H1 (cell line): Measurements from ENCODE around the gene ZNF629. TPM values are rescaled to one million over a fixed set of nuclear protein-coding genes. Genes with fewer than 3 reads are reported as not detected.

Experiments
- CTCF ChIA-PET: fragments of 300-600 bp; sonication (Branson Sonifier 250); formaldehyde crosslinking; loops from one replicate; lab custom pipeline; 2021; ENCODE audit not compliant: partially characterized antibody; lab: Charles Lee
- POLR2A ChIA-PET: fragments of 300-600 bp; sonication (Branson Sonifier 250); formaldehyde crosslinking; loops from one replicate; lab custom pipeline; 2021; ENCODE audit warnings: inconsistent platforms; ENCODE audit not compliant: partially characterized antibody; lab: Charles Lee
- DNase-seq, 2 experiments: peaks; one replicate each; pipeline versions ENCODE4 v3.0.0 to v3.0.0-alpha.2; 2010 to 2022; ENCODE audit warnings: low spot score in 2 of 2, low read depth in 1 of 2, mixed read lengths in 1 of 2
- FAIRE-seq: peaks from 2 replicates; lab custom pipeline; 2011; peaks lifted over from hg19 to GRCh38; lab: Jason Lieb, UNC
- H2AFZ ChIP-seq: 2 replicates; pipeline ENCODE4 v1.8.1; 2012; ENCODE audit warnings: low read length, inconsistent platforms
- H2AK5ac ChIP-seq: 2 replicates; pipeline ENCODE4 v1.6.1; 2013; ENCODE audit warnings: low read depth, low read length
- H2BK120ac ChIP-seq: replicated peaks from 2 replicates; pipeline ENCODE3; 2013; ENCODE audit warnings: low read depth, low read length, inconsistent platforms
- H2BK12ac ChIP-seq: 2 replicates; pipeline ENCODE4 v1.6.1; 2013; ENCODE audit warnings: low read depth, low read length
- H2BK15ac ChIP-seq: 2 replicates; pipeline ENCODE4 v1.6.1; 2013; ENCODE audit warnings: low read length
- H2BK20ac ChIP-seq: 2 replicates; pipeline ENCODE4 v1.6.1; 2013; ENCODE audit warnings: low read length
- H2BK5ac ChIP-seq: 2 replicates; pipeline ENCODE4 v1.6.1; 2013; ENCODE audit warnings: low read depth, low read length
- H3K14ac ChIP-seq: 2 replicates; pipeline ENCODE4 v1.6.1; 2013; ENCODE audit warnings: inconsistent platforms; ENCODE audit not compliant: insufficient read length
- H3K18ac ChIP-seq: 2 replicates; pipeline ENCODE4 v1.6.1; 2013; ENCODE audit warnings: low read length; ENCODE audit errors: extremely low read depth
- H3K23ac ChIP-seq: 2 replicates; pipeline ENCODE4 v1.6.1; 2013; ENCODE audit warnings: inconsistent platforms; ENCODE audit not compliant: insufficient read length
- H3K23me2 ChIP-seq: 2 replicates; pipeline ENCODE4 v1.6.1; 2013; ENCODE audit warnings: low read depth, low read length
- H3K27ac ChIP-seq: 2 replicates; pipeline ENCODE4 v1.6.1; 2011; ENCODE audit warnings: low read depth, low read length, inconsistent platforms
- H3K27me3 ChIP-seq, 4 experiments: replicated peaks in 1 of 4; 1 replicate in 1 of 4; 2 replicates in 3 of 4; pipeline versions ENCODE4 v1.6.1 to v1.8.1; 2011 to 2013; ENCODE audit warnings: low read length in 3 of 4, mild to moderate bottlenecking in 3 of 4, inconsistent platforms in 2 of 4, mixed read lengths in 2 of 4, moderate library complexity in 1 of 4; ENCODE audit not compliant: control insufficient read depth in 3 of 4, insufficient read depth in 3 of 4; ENCODE audit errors: extremely low read depth in 1 of 4
- H3K36me3 ChIP-seq, 4 experiments: 2 replicates each; pipeline versions ENCODE4 v1.6.1 to v1.8.1; 2011 to 2013; ENCODE audit warnings: mild to moderate bottlenecking in 4 of 4, low read length in 3 of 4, moderate library complexity in 2 of 4, control low read depth in 1 of 4, inconsistent platforms in 1 of 4; ENCODE audit not compliant: insufficient read depth in 4 of 4, control insufficient read depth in 2 of 4
- H3K4ac ChIP-seq: replicated peaks from 2 replicates; pipeline ENCODE3; 2013; ENCODE audit warnings: low read length, low read depth, mixed read lengths, inconsistent platforms; ENCODE audit not compliant: insufficient read length
- H3K4me1 ChIP-seq, 4 experiments: replicated peaks in 1 of 4; 1 replicate in 1 of 4; 2 replicates in 3 of 4; pipeline versions ENCODE4 v1.6.1 to v1.8.1; 2011 to 2013; ENCODE audit warnings: low read length in 3 of 4, inconsistent platforms in 2 of 4, mixed read lengths in 1 of 4; ENCODE audit not compliant: insufficient read depth in 4 of 4, control insufficient read depth in 3 of 4
- H3K4me2 ChIP-seq, 2 experiments: 2 replicates each; pipeline versions ENCODE4 v1.6.1 to v1.8.1; 2011 to 2013; ENCODE audit warnings: low read depth in 2 of 2, low read length in 2 of 2, control low read depth in 1 of 2, inconsistent platforms in 1 of 2, mild to moderate bottlenecking in 1 of 2; ENCODE audit not compliant: insufficient read depth in 1 of 2
- H3K4me3 ChIP-seq, 4 experiments: fragments of 200-600, 300-600 bp in 1 of 4; sonication (generic), shearing (Covaris generic), sonication (Bioruptor Twin) in 1 of 4; 2 replicates each; pipeline versions ENCODE4 v1.5.1 to v1.8.1; 2011 to 2016; ENCODE audit warnings: low read length in 4 of 4, low read depth in 3 of 4, control low read depth in 2 of 4, inconsistent platforms in 2 of 4, mild to moderate bottlenecking in 2 of 4, mixed read lengths in 1 of 4, moderate library complexity in 1 of 4; ENCODE audit not compliant: insufficient read depth in 2 of 4; ENCODE audit errors: extremely low read depth in 1 of 4
- H3K56ac ChIP-seq: replicated peaks from 2 replicates; pipeline ENCODE3; 2013; ENCODE audit warnings: low read depth, mild to moderate bottlenecking, mixed read lengths, low read length, inconsistent platforms; ENCODE audit not compliant: insufficient read length
- H3K79me1 ChIP-seq: 2 replicates; pipeline ENCODE4 v1.6.1; 2013; ENCODE audit warnings: low read depth, low read length, control low read depth
- H3K79me2 ChIP-seq, 2 experiments: 2 replicates each; pipeline versions ENCODE4 v1.6.1 to v1.8.1; 2012 to 2013; ENCODE audit warnings: low read length in 2 of 2, mild to moderate bottlenecking in 2 of 2, inconsistent platforms in 1 of 2; ENCODE audit not compliant: insufficient read depth in 2 of 2, control insufficient read depth in 1 of 2
- H3K9ac ChIP-seq, 4 experiments: replicated peaks in 1 of 4; 1 replicate in 1 of 4; 2 replicates in 3 of 4; pipeline versions ENCODE4 v1.6.1 to v1.8.1; 2011 to 2013; ENCODE audit warnings: low read depth in 3 of 4, low read length in 3 of 4, control low read depth in 2 of 4, mild to moderate bottlenecking in 2 of 4, moderate library complexity in 2 of 4, inconsistent platforms in 1 of 4; ENCODE audit errors: extremely low read depth in 1 of 4
- H3K9me3 ChIP-seq, 2 experiments: 2 replicates each; pipeline versions ENCODE4 v1.6.1 to v1.8.1; 2012 to 2013; ENCODE audit warnings: mild to moderate bottlenecking in 2 of 2, moderate library complexity in 2 of 2, control low read depth in 1 of 2, inconsistent platforms in 1 of 2, low read depth in 1 of 2, low read length in 1 of 2, mixed read lengths in 1 of 2; ENCODE audit not compliant: insufficient read depth in 2 of 2
- H4K20me1 ChIP-seq, 2 experiments: replicated peaks in 1 of 2; 2 replicates each; pipeline versions ENCODE3 to v1.8.1; 2011 to 2013; ENCODE audit warnings: inconsistent platforms in 2 of 2, low read length in 2 of 2, mild to moderate bottlenecking in 1 of 2; ENCODE audit not compliant: insufficient read depth in 2 of 2, control insufficient read depth in 1 of 2
- H4K5ac ChIP-seq: 2 replicates; pipeline ENCODE4 v1.6.1; 2013; ENCODE audit warnings: low read length, low read depth, mixed read lengths, inconsistent platforms; ENCODE audit not compliant: insufficient read length
- H4K8ac ChIP-seq: 2 replicates; pipeline ENCODE4 v1.8.0; 2013; ENCODE audit warnings: mild to moderate bottlenecking, moderate library complexity, low read length, inconsistent platforms; ENCODE audit not compliant: insufficient read depth; ENCODE audit errors: extremely low read depth
- H4K91ac ChIP-seq: replicated peaks from 2 replicates; pipeline ENCODE3; 2013; ENCODE audit warnings: low read length, mixed read lengths, inconsistent platforms; ENCODE audit not compliant: insufficient read length
- KDM4A ChIP-seq: IDR thresholded peaks from one replicate; pipeline ENCODE4 v1.7.1; 2012; ENCODE audit warnings: low read depth, mild to moderate bottlenecking, moderate library complexity, low read length, inconsistent platforms; ENCODE audit not compliant: severe bottlenecking
- RNF2 ChIP-seq: fragments of 200-900, 300-1000 bp; sonication (generic); IDR thresholded peaks from 2 replicates; pipeline ENCODE4 v1.7.1; 2016; ENCODE audit warnings: borderline replicate concordance, low read depth, mild to moderate bottlenecking, antibody characterized with exemption, low read length; ENCODE audit not compliant: poor library complexity, severe bottlenecking; ENCODE audit errors: missing control alignments
- SRF ChIP-seq: IDR thresholded peaks from 2 replicates; pipeline ENCODE4 v1.6.1; 2011; ENCODE audit warnings: mild to moderate bottlenecking, low read depth, low read length, moderate library complexity
- TBP ChIP-seq: IDR thresholded peaks from 2 replicates; pipeline ENCODE4 v1.6.1; 2011; ENCODE audit warnings: low read depth, low read length, improper control_type of control experiment
- WGBS, 2 experiments: shearing (Covaris generic) in 1 of 2; methylation state at CpG; one replicate each; pipeline versions ENCODE4 v1.1.6 to v1.1.7; 2013 to 2015; ENCODE audit warnings: low lambda C conversion rate in 2 of 2, mixed read lengths in 2 of 2, inconsistent platforms in 1 of 2, low coverage in 1 of 2, missing lambda C conversion rate in 1 of 2; ENCODE audit not compliant: insufficient replicate concordance in 2 of 2, insufficient coverage in 1 of 2, insufficient read length in 1 of 2; ENCODE audit errors: extremely low coverage in 1 of 2, missing lambda C conversion rate in 1 of 2; 5-methylcytosine and 5-hydroxymethylcytosine counted together
- polyA plus RNA-seq, 7 experiments: library from polyadenylated mRNA; depleted of rRNA in 3 of 7; stranded (reverse) in 5 of 7; unstranded in 2 of 7; fragments of >200 nt in 5 of 7; fragments of 200-250 nt in 2 of 7; gene quantifications; 1 replicate in 5 of 7; 2 replicates in 1 of 7; 4 replicates in 1 of 7; pipeline versions ENCODE4 v1.2.1 to v1.2.3, GENCODE V29; 2011 to 2013; ENCODE audit warnings: missing spikeins in 2 of 7, mixed read lengths in 2 of 7
- total RNA-seq: library from RNA; stranded (reverse); fragmentation: NEBNext Ultra II Directional; extraction: Animal tissue kit (Norgen Biotek cat#: 25700); gene quantifications from 2 replicates; pipeline ENCODE4 v1.2.1, GENCODE V29; 2021
- TF ChIP-seq, protein P1 (sequence below): IDR thresholded peaks from 2 replicates; pipeline ENCODE4 v1.6.1; 2012; ENCODE audit warnings: inconsistent platforms

ZNF629 gene
- total and polyA plus RNA-seq, 2 of the 8 experiments (the other 6 are each of a cell fraction or from before 2014, with no cell fraction given), result 11.0 to 19.5 TPM

- 95% methylated on average over 11 of the region's 11 CpGs; no CpG with 5 or more reads in 1 of the 2 experiments for WGBS, 2 experiments
- ChIA-PET CTCF (interaction anchor here (1.8 kb wide), 1 partner anchor 14 kb away, joined by 7 read pairs; no protein-coding TSS in a partner anchor), POLR2A (interaction anchor here (1.0 to 9.0 kb wide), 4 partner anchors 11 to 41 kb away, joined by 3 to 92 read pairs (median 38); partner anchors contain the start of gene PHKG2)
- peaks cover 0 to 11% (median 2%) of the 10 kb centered on the region in 4 experiments; a peak in 4 of 7 replicates for H3K4me1 ChIP-seq
- H3K4ac ChIP-seq, result no peak overlapping the region
- no peak for TF ChIP-seq KDM4A
- TF ChIP-seq RNF2, result no peak
- TF ChIP-seq SRF, result no peak
- no peak for TF ChIP-seq TBP
- TF ChIP-seq, protein P1, sequence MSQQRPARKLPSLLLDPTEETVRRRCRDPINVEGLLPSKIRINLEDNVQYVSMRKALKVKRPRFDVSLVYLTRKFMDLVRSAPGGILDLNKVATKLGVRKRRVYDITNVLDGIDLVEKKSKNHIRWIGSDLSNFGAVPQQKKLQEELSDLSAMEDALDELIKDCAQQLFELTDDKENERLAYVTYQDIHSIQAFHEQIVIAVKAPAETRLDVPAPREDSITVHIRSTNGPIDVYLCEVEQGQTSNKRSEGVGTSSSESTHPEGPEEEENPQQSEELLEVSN, result no peak
- H2BK12ac ChIP-seq, result no peak overlapping the region
- H3K18ac ChIP-seq, result no peak overlapping the region
- peaks cover 3% of the 10 kb centered on the region; the same call in 1 of the 2 replicates for H3K79me1 ChIP-seq
- H3K36me3 ChIP-seq, result peaks cover 36 to 61% (median 51%) of the 10 kb centered on the region in 4 experiments
- H4K5ac ChIP-seq, result no peak overlapping the region
- DNase-seq (no peak), FAIRE-seq (no peak)
- no peak overlapping the region for H2BK20ac ChIP-seq
- H3K27me3 ChIP-seq, result no peaks in the 10 kb centered on the region; a peak in 1 of 7 replicates
- H2BK120ac ChIP-seq, result no peak overlapping the region
- H2AK5ac ChIP-seq, result no peak overlapping the region
- no peak overlapping the region for H2BK5ac ChIP-seq
- no peak overlapping the region for H4K91ac ChIP-seq
- no peak overlapping the region for H3K9ac ChIP-seq
- H3K27ac ChIP-seq, result no peak overlapping the region
- peaks cover 4 to 20% of the 10 kb centered on the region in 2 experiments; a peak in 2 of 4 replicates for H3K79me2 ChIP-seq
- H3K56ac ChIP-seq, result no peak overlapping the region
- H3K23me2 ChIP-seq, result peaks cover 14% of the 10 kb centered on the region
- H3K14ac ChIP-seq, result no peak overlapping the region
- no peak overlapping the region for H2BK15ac ChIP-seq
- peaks cover 7 to 11% of the 10 kb centered on the region in 2 experiments for H4K20me1 ChIP-seq
- no peaks in the 10 kb centered on the region for H3K9me3 ChIP-seq
- H4K8ac ChIP-seq, result no peak overlapping the region
- no peak overlapping the region; a peak in 1 of 4 replicates for H3K4me2 ChIP-seq
- H3K23ac ChIP-seq, result no peak overlapping the region
- H3K4me3 ChIP-seq, result no peak overlapping the region
- H2AFZ ChIP-seq, result no peak overlapping the region
Measured at GRCh38 chr16:30764086-30764485, 22.9 kb downstream of the ZNF629 start.
